GM19328 (cell line): Measurements from ENCODE around the gene EXOC4.

Source experiments
- ATAC-seq: cut with Tn5 transposase; IDR thresholded peaks from one replicate; pipeline ENCODE4 v1.9.1; 2021; ENCODE audit warnings: mild to moderate bottlenecking, moderate library complexity; ENCODE audit not compliant: unreplicated experiment

EXOC4 gene

DNA sequence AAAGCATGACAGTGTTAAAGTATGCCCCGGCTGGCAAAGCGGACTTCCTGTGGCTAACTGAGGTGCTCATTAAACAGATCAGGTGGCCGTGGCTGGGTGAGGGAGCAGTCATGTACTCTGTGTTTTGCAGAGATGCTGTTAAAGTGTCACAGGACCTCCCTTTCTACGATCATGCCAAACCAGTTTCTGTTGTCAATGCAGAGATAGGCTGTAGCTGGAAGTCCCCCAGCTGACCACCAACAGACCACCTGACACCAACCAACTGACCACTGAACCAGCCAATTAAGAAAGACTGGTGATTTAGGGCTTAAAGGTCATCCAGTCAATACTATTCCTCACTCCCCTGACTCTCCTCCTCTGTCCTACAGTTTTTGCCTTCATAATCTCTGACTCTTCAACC is 443.2 kb downstream of the EXOC4 start:
- ATAC-seq = no peak

- no peak for ATAC-seq
These were observed 444.7 kb downstream of the EXOC4 start for GRCh38 chr7:133697585-133697984.

DNA sequence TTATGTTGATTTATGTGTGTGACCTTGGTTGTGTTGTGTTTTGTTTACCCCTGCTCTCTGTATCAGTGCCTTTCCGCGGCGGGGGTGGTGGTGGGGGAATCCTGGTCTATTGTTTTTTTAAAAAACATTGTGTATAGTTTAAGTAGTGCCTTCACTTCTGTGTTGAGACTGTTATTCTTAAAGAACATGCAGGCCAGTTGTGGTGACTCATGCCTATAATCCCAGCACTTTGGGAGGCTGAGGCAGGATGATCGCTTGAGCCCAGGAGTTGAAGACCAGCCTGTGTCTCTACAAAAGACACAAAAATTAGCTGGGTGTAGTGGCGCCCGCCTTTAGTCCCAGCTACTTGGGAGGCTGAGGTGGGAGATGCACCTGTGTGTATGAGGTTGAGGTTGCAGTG is 445.2 kb downstream of the EXOC4 start:
- ATAC-seq = no peak

- no peak for ATAC-seq
These were observed 446.5 kb downstream of the EXOC4 start for GRCh38 chr7:133699386-133699785.

DNA sequence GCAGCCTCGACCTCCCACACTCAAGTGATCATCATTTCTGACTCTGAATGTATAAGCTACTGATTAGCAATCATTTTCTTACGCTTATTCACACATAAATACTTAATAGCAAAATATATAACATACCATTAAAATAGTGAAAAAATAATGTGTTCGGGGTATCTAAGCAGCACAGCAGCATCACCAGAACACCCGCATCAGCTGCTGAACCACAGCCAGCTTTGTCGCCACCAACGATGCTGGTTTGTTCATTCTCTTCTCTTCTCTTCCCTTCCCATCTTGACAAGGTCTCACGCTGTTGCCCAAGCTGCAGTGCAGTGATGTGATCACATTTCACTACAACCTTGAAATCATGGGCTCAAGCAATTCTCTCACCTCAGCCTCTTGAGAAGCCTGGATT is 449.2 kb downstream of the EXOC4 start:
- no peak for ATAC-seq

- ATAC-seq = no peak
These were observed 450.1 kb downstream of the EXOC4 start for GRCh38 chr7:133702960-133703359.

DNA sequence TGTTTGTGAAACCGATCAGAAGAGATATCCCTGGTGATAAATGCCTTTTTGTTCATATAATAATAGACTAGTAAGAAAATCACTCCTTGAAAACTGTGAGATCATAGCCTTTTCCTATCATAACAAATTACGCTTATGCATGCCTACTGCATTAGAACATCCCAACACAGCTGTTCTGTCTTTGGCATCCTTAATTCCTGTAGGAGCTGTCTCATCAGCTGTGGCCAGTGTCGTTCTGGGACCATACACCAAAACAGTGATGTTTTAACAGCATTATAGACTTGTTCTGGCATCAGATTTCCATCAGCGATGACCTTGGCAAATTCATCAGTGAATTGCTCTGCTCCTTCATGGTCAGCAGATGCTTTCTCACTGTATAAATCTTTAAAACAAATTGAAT is 450.7 kb downstream of the EXOC4 start:
- ATAC-seq = no peak

DNA sequence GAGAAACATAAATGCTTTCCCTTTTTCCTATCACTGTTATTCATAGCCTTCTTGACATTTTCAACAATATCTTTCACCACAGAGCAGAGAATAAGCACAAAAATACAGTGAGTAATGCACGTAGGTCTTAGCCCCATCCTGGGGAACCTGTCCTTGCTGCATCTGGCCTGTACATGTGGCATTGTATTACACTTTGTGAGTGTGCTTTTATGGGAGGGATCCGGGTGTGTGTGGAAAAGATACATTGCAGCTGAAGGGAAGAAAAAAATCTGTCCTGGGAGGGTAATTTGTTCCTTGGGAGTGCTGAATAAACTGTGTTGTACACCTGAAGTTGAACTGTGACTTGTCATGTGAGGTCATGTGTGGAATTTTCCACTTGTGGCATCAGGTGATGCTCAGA is 451.6 kb downstream of the EXOC4 start:
- no peak for ATAC-seq

- no peak for ATAC-seq
These were observed 452.7 kb downstream of the EXOC4 start for GRCh38 chr7:133705596-133705995.

DNA sequence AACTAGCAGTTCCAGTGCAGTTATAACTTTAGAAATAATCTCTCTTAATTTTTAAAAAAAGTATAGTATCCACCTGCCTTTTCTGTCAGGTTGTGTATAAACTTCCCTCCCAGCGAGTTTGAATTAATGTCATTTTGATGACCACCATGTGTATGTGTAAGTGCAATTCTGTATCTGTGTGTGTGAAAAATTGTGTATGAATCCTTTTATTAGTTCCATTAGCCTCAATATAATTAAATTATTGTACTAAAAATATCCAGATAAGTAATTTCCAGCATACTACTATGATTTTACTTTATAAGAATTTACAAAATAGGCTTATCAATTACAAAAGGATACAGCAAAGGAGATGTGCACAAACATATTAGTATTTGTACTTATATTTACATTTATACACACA is 453.1 kb downstream of the EXOC4 start:
- no peak for ATAC-seq

DNA sequence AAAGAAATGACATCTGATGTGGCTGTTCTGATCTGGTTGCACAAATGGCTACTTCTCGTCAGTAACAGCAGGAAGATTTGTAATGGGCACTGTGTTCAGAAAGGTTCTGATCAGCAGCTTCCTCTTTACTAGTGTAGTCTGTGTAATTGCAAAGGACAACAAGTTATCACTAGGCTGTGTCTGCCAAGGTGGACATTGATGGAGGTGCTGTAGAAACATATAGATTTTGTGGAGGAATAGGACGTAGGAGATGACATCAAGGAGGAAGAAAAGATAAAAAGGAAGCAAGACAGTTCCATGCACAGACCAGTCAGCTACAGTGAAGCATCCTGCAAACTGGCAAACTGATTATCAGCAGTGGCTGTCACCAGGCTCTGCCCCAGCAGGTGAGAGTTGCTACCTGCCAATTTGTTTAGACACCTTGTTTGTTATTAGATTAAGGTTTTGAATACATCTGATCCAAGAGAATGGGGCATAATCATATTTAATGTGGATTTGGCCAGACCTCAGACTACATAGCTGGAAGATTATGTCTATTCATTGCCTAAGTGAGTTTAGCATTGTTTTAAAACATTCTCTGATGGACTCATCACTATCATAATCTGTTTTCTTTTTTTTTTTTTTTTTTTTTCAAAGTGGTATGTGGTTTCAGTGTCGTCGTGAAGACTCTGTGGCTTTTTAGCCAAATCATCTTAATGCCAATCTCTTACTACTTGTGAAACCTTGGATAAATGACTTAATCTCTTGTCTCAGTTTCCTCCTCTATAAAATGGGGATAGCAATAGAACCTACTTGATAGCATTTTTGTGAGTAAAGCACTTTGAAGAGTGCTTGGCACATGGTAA is 456.4 kb downstream of the EXOC4 start:
- no peak for ATAC-seq

DNA sequence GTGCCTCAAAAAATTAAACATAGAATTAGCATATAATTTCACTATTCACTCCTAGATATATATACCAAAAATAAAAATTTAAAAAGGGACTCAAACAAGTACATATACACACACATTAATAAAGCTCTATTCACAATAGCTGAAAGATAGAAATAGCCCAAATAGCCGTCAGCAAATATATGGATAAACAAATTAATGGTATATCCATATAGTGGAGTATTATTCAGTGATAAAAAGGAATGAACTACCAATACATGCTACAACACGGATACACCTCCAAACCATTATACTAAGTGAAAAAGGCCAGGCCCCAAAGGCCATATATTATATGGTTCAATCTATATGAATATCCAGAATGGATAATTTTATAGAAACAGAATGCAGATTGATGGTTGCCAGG is 459.7 kb downstream of the EXOC4 start:
- ATAC-seq = no peak

DNA sequence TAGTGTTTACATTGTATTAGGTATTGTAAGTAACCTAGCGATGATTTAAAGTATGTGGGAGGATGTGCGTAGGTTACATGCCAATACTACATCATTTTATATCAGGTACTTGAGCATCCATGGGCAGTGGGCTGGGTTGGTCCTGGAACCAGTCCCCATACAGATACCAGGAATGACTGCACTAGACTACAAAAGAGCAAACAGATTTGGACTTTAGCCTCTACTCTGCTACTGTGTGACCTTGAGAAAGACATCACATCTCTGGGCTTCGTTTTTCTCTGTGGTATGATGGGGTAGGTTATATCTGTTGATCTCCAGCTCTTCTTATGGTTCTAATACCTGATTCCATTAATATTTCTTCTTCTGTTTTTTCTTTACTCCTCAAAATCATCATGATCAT is 461.8 kb downstream of the EXOC4 start:
- ATAC-seq = no peak

- no peak for ATAC-seq
These were observed 465.3 kb downstream of the EXOC4 start for GRCh38 chr7:133718131-133718530.

GRCh38 chr7:133723044-133723443 is 470.2 kb downstream of the EXOC4 start:
- no peak for ATAC-seq

- ATAC-seq = no peak
These were observed 471.3 kb downstream of the EXOC4 start for GRCh38 chr7:133724148-133724547.

DNA sequence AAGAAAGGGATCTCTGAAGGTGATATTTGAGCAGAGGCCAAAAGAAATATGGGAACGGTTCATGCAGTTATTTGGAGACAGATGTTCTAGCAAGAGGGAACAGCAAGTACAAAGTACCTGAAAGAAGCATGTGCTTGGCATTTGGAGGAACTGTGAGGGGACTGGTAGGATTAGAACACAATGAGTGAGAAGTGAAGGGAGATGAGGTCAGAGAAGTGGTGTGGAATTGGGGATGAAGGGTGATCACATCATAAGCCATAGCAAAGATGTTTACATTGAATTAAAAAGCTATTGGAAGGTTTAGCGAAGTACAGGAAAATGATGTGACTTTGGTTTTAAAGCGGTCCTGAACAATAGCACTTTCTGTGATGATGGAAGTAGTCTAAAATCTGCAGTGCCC is 471.8 kb downstream of the EXOC4 start:
- no peak for ATAC-seq

DNA sequence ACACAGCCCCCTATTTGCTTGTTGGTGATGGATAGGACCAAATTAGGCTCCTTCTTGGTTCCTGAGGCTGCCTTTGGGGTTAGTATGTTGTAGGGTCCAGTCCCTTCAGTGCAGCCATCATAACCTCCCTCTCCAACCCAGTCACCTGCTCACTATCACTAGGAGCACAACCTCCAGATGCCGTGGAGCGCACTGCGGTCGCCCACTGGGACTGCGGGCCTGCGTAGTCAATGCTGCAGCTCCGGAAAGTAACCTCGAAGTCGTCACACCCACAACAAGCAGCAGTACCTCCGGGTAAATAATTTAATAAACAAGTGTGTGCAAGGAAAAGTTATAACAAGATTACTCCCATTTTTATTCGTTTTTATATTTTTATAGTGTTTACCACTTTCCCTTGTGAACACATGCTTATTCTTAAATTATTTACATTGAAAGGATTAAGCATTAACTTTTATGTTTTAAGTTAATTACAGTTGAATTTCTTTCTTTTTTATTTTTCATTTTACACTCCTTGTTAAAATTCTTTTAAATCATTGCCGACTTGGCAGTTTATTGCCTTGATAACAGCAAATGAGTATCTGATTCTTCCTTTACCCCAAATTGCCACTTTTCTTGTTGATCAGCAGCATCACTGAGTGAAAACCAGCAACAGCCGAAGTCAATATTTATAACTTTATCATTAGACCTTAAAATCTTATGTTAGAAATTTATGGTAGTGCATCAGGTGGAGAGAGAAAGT is 474.8 kb downstream of the EXOC4 start:
- no peak for ATAC-seq

DNA sequence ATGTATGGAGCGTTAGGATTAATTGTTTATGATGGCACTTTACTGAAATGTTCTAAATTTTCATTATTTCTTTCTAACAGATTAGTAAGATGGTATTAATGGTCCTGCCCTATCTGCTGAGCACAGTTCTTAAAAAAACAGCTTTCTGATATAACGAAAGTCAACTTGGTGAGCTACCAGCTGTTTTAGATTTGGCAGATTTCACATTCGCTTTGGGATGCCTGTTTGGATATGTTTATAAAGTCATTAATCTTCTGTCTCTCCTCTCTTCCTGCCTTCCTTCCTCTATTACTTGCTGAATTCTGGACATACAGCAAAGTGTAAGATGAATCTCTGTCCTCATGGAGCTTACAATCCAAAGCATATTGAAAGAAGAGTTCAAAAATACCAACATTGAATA is 477.5 kb downstream of the EXOC4 start:
- no peak for ATAC-seq

DNA sequence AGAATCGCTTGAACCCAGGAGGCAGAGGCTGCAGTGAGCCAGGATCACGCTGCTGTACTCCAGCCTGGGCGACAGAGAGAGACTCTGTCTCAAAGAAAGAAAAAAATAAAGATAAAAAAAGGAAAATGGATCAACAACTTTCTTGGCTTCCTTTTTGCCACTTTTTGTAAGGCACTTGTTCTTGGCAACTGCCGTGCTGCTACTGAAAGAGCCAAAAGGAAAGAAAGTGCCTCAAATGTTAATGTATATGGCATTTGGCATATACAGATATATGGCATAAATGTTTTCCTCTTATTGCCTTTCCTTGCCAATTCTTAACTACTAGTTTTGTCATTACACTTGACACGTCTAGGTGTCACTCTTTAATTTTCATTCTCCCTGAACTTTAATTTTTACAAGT is 480.5 kb downstream of the EXOC4 start:
- ATAC-seq = no peak

DNA sequence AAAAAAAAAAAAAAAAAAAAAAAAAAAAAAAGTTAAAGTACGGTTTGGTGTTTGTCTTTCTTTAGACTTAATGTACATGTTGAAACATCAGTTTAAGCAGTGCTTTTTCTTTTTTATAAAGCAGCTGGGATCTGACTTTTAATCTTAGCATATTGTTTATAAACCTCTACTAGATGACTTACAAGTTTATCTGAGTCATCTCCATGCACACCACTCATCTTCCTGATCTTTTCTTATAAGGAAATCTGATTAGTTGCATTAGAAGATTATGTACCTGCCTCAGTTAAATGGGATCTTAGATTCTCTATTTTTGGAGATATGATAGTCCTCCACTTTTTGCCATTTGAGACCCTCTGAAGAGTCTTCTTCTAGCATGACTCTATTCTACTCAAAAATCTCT is 482.3 kb downstream of the EXOC4 start:
- ATAC-seq = no peak

DNA sequence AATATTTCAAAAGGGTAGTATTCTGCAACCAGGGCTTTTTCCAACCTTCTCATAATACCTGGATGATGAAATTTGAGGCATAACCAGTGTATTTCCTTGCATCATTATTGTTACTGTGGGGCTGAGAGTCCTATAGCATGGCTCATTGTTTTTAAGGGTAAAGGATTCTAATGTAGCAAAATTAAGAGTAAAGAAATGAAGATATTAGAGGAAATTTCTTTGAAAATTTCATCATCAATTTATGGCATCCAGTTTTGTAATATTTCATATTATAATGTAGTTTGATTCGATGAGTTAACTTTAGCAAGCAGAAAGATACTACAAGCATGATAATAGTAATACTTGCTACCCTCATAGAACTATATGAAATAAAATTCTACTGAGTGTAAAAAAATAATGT is 486.9 kb downstream of the EXOC4 start:
- no peak for ATAC-seq
